Dedifferentiated amniotic fluid mesenchymal stem cell (primary cell): ENCODE data around the gene NDUFB3.
A peak's percentile ranks its signal among the peaks of the same experiment; 100 is the strongest.

Source experiments
- DNase-seq: peaks from one replicate; pipeline ENCODE4 v3.0.0-alpha.2; 2016; ENCODE audit errors: extremely low spot score

Gene NDUFB3

DNA sequence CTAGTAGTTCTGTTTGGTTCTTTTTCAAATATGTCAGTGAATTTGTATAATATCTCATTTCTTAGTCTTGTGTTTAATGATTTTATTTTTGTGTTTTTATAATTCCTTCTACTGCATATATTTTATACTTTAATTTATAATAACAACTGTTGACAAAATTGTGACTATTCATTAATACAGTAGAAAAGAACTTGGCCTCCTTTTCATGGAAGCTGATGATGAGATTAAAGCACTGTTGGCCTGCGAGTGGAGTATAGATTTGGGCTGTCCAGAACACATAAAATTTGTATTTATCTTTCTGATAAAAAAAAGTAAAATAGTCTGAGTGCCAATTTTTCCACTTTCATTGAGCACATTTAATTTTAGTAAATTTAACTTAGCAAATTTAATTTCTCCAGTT is 56.2 kb downstream of the NDUFB3 start:
- no peak for DNase-seq

DNA sequence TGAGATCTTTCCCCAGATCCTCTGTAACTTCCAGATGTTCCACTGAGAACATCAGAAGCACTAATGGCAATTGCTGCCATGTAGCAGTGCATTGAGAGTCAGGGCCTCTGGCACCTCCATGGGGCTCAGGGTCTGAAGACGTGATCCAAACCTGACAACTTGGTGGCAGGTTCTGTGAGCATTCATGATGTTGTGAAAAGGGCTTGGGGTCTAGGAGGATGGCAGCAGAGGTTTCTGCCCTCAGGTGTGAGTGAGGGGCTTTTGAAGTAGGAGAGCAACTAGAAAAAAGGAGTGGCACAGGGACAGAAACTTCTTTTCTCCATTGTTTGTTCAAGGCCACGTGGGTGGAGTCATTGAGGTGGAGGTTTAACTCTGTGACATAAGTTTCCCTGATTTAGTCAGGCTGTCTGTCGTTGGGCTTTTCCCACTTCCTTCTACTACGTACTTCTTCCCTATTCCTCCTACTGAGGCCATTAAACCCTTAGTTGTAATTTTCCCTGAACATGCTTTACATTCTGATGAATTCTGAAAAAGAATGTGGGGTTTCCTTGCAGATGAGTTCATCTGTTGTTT is 57.2 kb downstream of the NDUFB3 start:
- DNase-seq: peak; percentile 35

DNA sequence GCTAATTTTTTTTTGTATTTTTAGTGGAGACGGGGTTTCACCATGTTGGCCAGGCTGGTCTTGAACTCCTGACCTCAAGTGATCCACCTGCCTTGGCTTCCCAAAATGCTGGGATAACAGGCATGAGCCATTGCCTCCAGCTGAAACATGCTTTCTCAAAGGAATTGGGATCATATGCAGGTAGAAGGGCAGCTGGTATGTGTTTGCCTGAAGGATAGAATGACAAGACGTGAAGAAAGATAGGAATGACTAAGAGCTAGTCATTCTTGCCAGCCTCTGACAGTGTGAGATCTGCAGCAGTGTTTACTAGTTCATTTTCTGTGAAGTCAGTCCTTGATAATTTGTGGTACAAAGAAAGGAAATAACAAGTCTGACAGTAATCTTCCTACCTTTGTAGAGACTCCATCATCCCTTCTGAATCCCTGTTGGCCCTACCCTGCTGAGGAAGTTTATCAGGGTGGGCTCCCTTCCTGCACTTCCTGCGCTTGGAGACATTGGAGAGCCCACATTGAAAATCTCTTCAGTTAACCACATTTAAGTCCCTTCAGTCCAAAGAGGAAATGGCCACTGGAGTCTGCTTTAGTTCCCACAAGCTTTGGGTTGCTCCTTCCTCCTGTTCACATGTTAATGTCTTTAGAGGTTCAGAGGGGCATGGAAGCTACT is 58.9 kb downstream of the NDUFB3 start:
- no peak for DNase-seq

DNA sequence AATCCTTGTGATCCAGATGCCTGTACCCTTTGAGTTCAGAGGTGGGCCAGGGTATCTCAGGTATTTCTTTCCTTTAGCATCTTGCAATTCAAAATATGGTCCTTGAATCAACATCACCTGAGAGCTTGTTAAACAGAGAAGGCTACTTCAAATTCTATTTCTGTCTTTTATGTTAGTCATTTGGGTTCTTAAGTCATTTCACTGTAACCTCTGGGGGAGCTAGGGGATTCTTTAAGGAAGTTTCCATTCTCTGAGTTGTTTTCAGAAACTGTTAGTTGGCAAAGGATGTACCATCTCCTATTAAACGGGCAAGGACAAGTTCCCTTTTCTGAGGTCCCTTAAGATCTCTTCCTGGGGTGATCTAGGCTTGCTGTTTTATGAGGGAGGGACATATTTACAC is 60.7 kb downstream of the NDUFB3 start:
- no peak for DNase-seq
